Spleen (tissue), 7 donors: ENCODE data around the gene DIRAS1.

Source experiments
- CTCF ChIP-seq, 11 experiments: fragments of 200-600 bp in 7 of 11; fragments of 450-650 bp in 4 of 11; sonication (generic) in 4 of 11; IDR thresholded peaks in 8 of 11; conservative IDR thresholded peaks in 3 of 11; 1 replicate in 7 of 11; 2 replicates in 4 of 11; pipeline versions ENCODE4 v1.4.0 to v1.8.0; 2016 to 2021; ENCODE audit warnings: antibody characterized with exemption in 11 of 11, inconsistent platforms in 4 of 11, mild to moderate bottlenecking in 1 of 11
- POLR2A ChIP-seq, 3 donors: fragments of 450-650 bp; IDR thresholded peaks; one replicate each; pipeline ENCODE4 v1.5.1; 2017; ENCODE audit warnings: antibody characterized with exemption in 3 of 3, mild to moderate bottlenecking in 1 of 3
- POLR2AphosphoS5 ChIP-seq, 3 donors: sonication (generic); formaldehyde crosslinking; IDR thresholded peaks; one replicate each; pipeline ENCODE4 v1.5.1; 2017; ENCODE audit warnings: antibody characterized with exemption in 3 of 3
- donor health status: DM: no; HTN: no; CAD: no; lungs with moderate emphysema.
- donor health status: DM: no; HTN: no; CAD: no.
- donor health status: DM: no; HTN: no; CAD: no.

- no peak for TF ChIP-seq CTCF (IDR thresholded peaks at IDR 0.05 in 8 of 11, conservative IDR thresholded peaks at IDR 0.05 in 3 of 11)
- no peak for TF ChIP-seq POLR2A (IDR thresholded peaks at IDR 0.05)
- peak in 2 of 3 donors; percentile 29 to 70 for TF ChIP-seq POLR2AphosphoS5 (IDR thresholded peaks at IDR 0.05)
These were observed 49.2 kb upstream of the DIRAS1 start for GRCh38 chr19:2770055-2771013.
